PFSK-1 (cell line): Measurements from ENCODE around the gene CHTF18.

Source experiments
- POLR2AphosphoS5 ChIP-seq: IDR thresholded peaks from 2 replicates; pipeline ENCODE4 v1.6.1; 2012; ENCODE audit warnings: low read depth, mild to moderate bottlenecking, control low read depth, low read length, moderate library complexity
- SIN3A ChIP-seq: IDR thresholded peaks from 2 replicates; pipeline ENCODE4 v1.6.1; 2012; ENCODE audit warnings: mild to moderate bottlenecking, low read length, moderate library complexity, borderline replicate concordance; ENCODE audit not compliant: insufficient read depth

- TF ChIP-seq SIN3A (no peak), POLR2AphosphoS5 (no peak)
Measured at GRCh38 chr16:779561-779960, 8.9 kb upstream of the CHTF18 start.
